GM12878 (cell line): ENCODE measurements around the gene RHBDF2. TPM values are rescaled to one million over a fixed set of nuclear protein-coding genes. Genes with fewer than 3 reads are reported as not detected.
A peak's percentile ranks its signal among the peaks of the same experiment; 100 is the strongest.

Experiments
- ATAC-seq: fragments of 200-7000 bp; cut with Tn5 transposase; 3 replicates; pipeline ENCODE4 v1.9.1; 2020; ENCODE audit warnings: mild to moderate bottlenecking, moderate library complexity
- BruUV-seq: library from RNA; stranded (reverse); fragments of 400-500 nt; replicated peaks from 2 replicates; lab custom pipeline; 2021; lab: Mats Ljungman, UMichigan
- CTCF ChIA-PET: fragments of 300-600 bp; sonication (Branson Sonifier 250); formaldehyde crosslinking; extraction: SDS; loops from one replicate; lab custom pipeline; 2021; ENCODE audit warnings: inconsistent platforms; lab: Yijun Ruan, JAX
- POLR2A ChIA-PET: fragments of 350-600 bp; formaldehyde crosslinking; extraction: SDS; loops from one replicate; lab custom pipeline; 2021; ENCODE audit warnings: inconsistent platforms; lab: Charles Lee
- RAD21 ChIA-PET: fragments of 300-600 bp; sonication (Branson Sonifier 250); formaldehyde crosslinking; loops from one replicate; lab custom pipeline; 2023; ENCODE audit warnings: antibody characterized with exemption; ENCODE audit not compliant: unreplicated experiment; lab: Charles Lee
- SMC1A ChIA-PET: fragments of 300-600 bp; sonication (Branson Sonifier 250); formaldehyde crosslinking; loops from one replicate; lab custom pipeline; 2023; ENCODE audit not compliant: unreplicated experiment, uncharacterized antibody; lab: Charles Lee
- DNase-seq: peaks from one replicate; pipeline ENCODE4 v3.0.0-alpha.2; 2011; ENCODE audit warnings: low read depth, low spot score
- FAIRE-seq: peaks from 3 replicates; lab custom pipeline; 2011; peaks lifted over from hg19 to GRCh38; lab: Jason Lieb, UNC
- H2AFZ ChIP-seq: 2 replicates; pipeline ENCODE4 v1.6.0; 2011; ENCODE audit warnings: low read depth, low read length, control low read depth; ENCODE audit not compliant: control insufficient read depth
- H3K27ac ChIP-seq: 2 replicates; pipeline ENCODE4 v1.5.1; 2011; ENCODE audit warnings: control low read depth; ENCODE audit not compliant: control insufficient read depth, insufficient read depth
- H3K27me3 ChIP-seq, 2 experiments: replicated peaks in 1 of 2; 2 replicates each; pipeline versions ENCODE4 v1.6.0 to v1.6.1; 2011; ENCODE audit warnings: low read length in 1 of 2; ENCODE audit not compliant: control insufficient read depth in 2 of 2, insufficient read depth in 2 of 2
- H3K36me3 ChIP-seq, 2 experiments: 2 replicates each; pipeline ENCODE4 v1.5.1; 2011; ENCODE audit warnings: low read length in 1 of 2; ENCODE audit not compliant: control insufficient read depth in 2 of 2, insufficient read depth in 2 of 2
- H3K4me1 ChIP-seq: 2 replicates; pipeline ENCODE4 v1.6.1; 2011; ENCODE audit warnings: mild to moderate bottlenecking, low read length, moderate library complexity, mixed read lengths; ENCODE audit not compliant: control insufficient read depth, insufficient read depth
- H3K4me2 ChIP-seq: 2 replicates; pipeline ENCODE4 v1.6.0; 2011; ENCODE audit warnings: control low read depth; ENCODE audit not compliant: control insufficient read depth, insufficient read depth
- H3K4me3 ChIP-seq: fragments of 200-600 bp; sonication (generic); 2 replicates; pipeline ENCODE4 v1.5.1; 2016
- H3K79me2 ChIP-seq: 2 replicates; pipeline ENCODE4 v1.6.0; 2011; ENCODE audit warnings: low read length; ENCODE audit not compliant: control insufficient read depth, insufficient read depth
- H3K9ac ChIP-seq: 2 replicates; pipeline ENCODE4 v1.8.0; 2011; ENCODE audit warnings: low read length, control low read depth, mixed read lengths; ENCODE audit not compliant: control insufficient read depth, insufficient read depth
- H3K9me3 ChIP-seq: replicated peaks from 3 replicates; pipeline ENCODE4 v1.5.1; 2011; ENCODE audit warnings: mild to moderate bottlenecking, low read length; ENCODE audit not compliant: control insufficient read depth, insufficient read depth
- H4K20me1 ChIP-seq: 2 replicates; pipeline ENCODE4 v1.6.0; 2011; ENCODE audit not compliant: control insufficient read depth, insufficient read depth
- BACH1 ChIP-seq: fragments of 450-650 bp; IDR thresholded peaks from 2 replicates; pipeline ENCODE4 v1.6.1; 2017; ENCODE audit warnings: mild to moderate bottlenecking, borderline replicate concordance
- BCL11A ChIP-seq: IDR thresholded peaks from 2 replicates; pipeline ENCODE4 v1.6.1; 2011; ENCODE audit warnings: low read depth, low read length
- HDGF ChIP-seq: fragments of 450-650 bp; IDR thresholded peaks from 2 replicates; pipeline ENCODE4 v1.6.1; 2016; ENCODE audit warnings: antibody characterized with exemption
- LARP7 ChIP-seq: fragments of 450-650 bp; IDR thresholded peaks from 2 replicates; pipeline ENCODE4 v1.6.1; 2017; ENCODE audit warnings: mild to moderate bottlenecking
- MEF2A ChIP-seq: IDR thresholded peaks from 2 replicates; pipeline ENCODE4 v1.6.1; 2011; ENCODE audit warnings: low read depth, mild to moderate bottlenecking, low read length, moderate library complexity; ENCODE audit not compliant: insufficient read depth
- MYB ChIP-seq: fragments of 150-350 bp; IDR thresholded peaks from 2 replicates; pipeline ENCODE4 v1.6.1; 2014; ENCODE audit warnings: mild to moderate bottlenecking, low read depth, low read length, borderline replicate concordance
- NFIC ChIP-seq: IDR thresholded peaks from 2 replicates; pipeline ENCODE4 v1.6.1; 2012; ENCODE audit warnings: low read depth, mild to moderate bottlenecking, inconsistent platforms, low read length, moderate library complexity
- PAX8 ChIP-seq: fragments of 450-650 bp; IDR thresholded peaks from 2 replicates; pipeline ENCODE4 v1.6.1; 2017; ENCODE audit warnings: mild to moderate bottlenecking, moderate library complexity
- POLR2AphosphoS2 ChIP-seq: IDR thresholded peaks from 2 replicates; pipeline ENCODE4 v1.6.1; 2011; ENCODE audit warnings: low read depth, mild to moderate bottlenecking, low read length, improper control_type of control experiment, moderate library complexity
- RAD21 ChIP-seq: IDR thresholded peaks from 2 replicates; pipeline ENCODE4 v1.6.1; 2011; ENCODE audit warnings: mild to moderate bottlenecking, low read depth, low read length, moderate library complexity; ENCODE audit not compliant: insufficient read depth
- RBBP5 ChIP-seq: fragments of 200-600 bp; sonication (generic); conservative IDR thresholded peaks from 2 replicates; pipeline ENCODE4 v1.6.1; 2016
- RUNX3 ChIP-seq: IDR thresholded peaks from 2 replicates; pipeline ENCODE4 v1.6.1; 2012; ENCODE audit warnings: low read length, inconsistent platforms
- SRF ChIP-seq, 2 experiments: IDR thresholded peaks; 2 replicates each; pipeline ENCODE4 v1.6.1; 2011; ENCODE audit warnings: low read depth in 2 of 2, low read length in 2 of 2, mild to moderate bottlenecking in 1 of 2, moderate library complexity in 1 of 2
- SUPT20H ChIP-seq: IDR thresholded peaks from 2 replicates; pipeline ENCODE4 v1.6.1; 2011; ENCODE audit warnings: low read depth, mild to moderate bottlenecking, low read length, moderate library complexity, borderline replicate concordance; ENCODE audit not compliant: control insufficient read depth
- WGBS: methylation state at CpG from one replicate; pipeline ENCODE4 v1.1.6; 2016; ENCODE audit warnings: low lambda C conversion rate; ENCODE audit not compliant: insufficient replicate concordance, insufficient coverage; ENCODE audit errors: missing lambda C conversion rate; 5-methylcytosine and 5-hydroxymethylcytosine counted together
- in situ Hi-C: fragments of 300-500 bp; cut with MboI; formaldehyde crosslinking; loops from 9 replicates; pipeline ENCODE4 v1.14.3; 2018; ENCODE audit warnings: mixed read lengths
- intact Hi-C: fragments of 100-400 bp; cut with micrococcal nuclease; formaldehyde crosslinking; loops from one replicate; pipeline ENCODE4 v1.14.2; 2022; ENCODE audit not compliant: unreplicated experiment
- polyA plus RNA-seq, 11 experiments: library from polyadenylated mRNA; depleted of rRNA in 4 of 11; unstranded in 6 of 11; stranded (reverse) in 5 of 11; fragments of >200 nt; fragmentation: Nextera tagmentation in 4 of 11; fragmentation: Illumina TruSeq in 1 of 11; extraction: Ambion mirVana in 4 of 11; extraction: Trizol in 1 of 11; gene quantifications; 1 replicate in 1 of 11; 2 replicates in 10 of 11; pipeline versions ENCODE4 v1.2.1 to v1.2.3, GENCODE V29; 2011 to 2016; ENCODE audit warnings: inconsistent platforms in 2 of 11, missing spikeins in 2 of 11, low read depth in 1 of 11
- total RNA-seq, 4 experiments: library from RNA; depleted of rRNA in 3 of 4; stranded (reverse); fragments of >200 nt in 3 of 4; fragmentation: Illumina TruSeq in 1 of 4; extraction: Trizol in 1 of 4; gene quantifications; 2 replicates each; pipeline versions ENCODE4 v1.2.1 to v1.2.3, GENCODE V29; 2013 to 2021
- TF ChIP-seq, protein P1 (sequence below): fragments of 450-650 bp; IDR thresholded peaks from 2 replicates; pipeline ENCODE4 v1.6.1; 2016; ENCODE audit warnings: mild to moderate bottlenecking, moderate library complexity, borderline replicate concordance
- TF ChIP-seq, protein P2 (sequence below): fragments of 450-650 bp; IDR thresholded peaks from 2 replicates; pipeline ENCODE4 v1.6.1; 2016; ENCODE audit warnings: mild to moderate bottlenecking

RHBDF2 gene
- total and polyA plus RNA-seq, 10 of the 15 experiments (the other 5 are each of a cell fraction or from before 2014, with no cell fraction given): 0.97 to 43.0 (median 18.7) TPM

DNA sequence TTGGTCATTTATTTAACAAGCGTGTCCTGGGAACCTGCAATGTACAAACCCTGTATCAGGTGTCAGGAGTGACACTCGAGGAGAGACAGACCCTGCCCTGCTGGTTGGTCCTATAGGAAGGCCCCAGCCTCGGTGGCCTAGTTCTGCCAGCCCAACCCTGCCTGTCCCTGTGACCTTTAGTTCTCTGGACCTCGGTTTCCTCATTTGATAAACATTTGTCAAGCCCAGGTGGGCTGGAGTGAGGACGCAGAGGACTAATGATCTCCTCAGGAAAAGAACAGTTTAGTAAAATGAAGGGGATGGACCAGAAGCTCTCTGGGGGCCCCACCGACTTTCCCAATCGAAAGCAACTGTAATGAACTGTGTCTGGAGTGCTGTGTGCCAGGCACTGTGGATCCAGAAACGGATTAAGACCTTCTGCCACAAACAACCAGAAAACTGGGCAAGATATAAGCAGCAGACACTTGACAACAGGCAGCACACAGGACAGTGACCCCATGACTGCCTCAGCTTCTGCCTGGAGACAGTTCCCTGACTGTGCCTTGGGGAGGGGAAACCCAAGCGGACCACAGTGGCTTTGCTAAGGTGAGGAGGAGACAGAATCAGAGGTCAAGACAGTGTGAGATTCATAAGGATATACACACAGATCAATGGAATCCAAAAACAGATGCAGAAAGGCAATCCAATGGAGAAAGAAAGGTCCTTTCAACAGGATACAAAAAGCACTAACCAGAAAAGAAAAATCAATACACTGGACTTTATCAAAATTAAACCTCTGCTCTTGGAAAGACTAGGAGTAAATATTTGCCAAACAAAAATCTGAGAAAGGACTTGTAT lies 47.4 kb upstream of the RHBDF2 start (continued):
- TF ChIP-seq, protein P1, sequence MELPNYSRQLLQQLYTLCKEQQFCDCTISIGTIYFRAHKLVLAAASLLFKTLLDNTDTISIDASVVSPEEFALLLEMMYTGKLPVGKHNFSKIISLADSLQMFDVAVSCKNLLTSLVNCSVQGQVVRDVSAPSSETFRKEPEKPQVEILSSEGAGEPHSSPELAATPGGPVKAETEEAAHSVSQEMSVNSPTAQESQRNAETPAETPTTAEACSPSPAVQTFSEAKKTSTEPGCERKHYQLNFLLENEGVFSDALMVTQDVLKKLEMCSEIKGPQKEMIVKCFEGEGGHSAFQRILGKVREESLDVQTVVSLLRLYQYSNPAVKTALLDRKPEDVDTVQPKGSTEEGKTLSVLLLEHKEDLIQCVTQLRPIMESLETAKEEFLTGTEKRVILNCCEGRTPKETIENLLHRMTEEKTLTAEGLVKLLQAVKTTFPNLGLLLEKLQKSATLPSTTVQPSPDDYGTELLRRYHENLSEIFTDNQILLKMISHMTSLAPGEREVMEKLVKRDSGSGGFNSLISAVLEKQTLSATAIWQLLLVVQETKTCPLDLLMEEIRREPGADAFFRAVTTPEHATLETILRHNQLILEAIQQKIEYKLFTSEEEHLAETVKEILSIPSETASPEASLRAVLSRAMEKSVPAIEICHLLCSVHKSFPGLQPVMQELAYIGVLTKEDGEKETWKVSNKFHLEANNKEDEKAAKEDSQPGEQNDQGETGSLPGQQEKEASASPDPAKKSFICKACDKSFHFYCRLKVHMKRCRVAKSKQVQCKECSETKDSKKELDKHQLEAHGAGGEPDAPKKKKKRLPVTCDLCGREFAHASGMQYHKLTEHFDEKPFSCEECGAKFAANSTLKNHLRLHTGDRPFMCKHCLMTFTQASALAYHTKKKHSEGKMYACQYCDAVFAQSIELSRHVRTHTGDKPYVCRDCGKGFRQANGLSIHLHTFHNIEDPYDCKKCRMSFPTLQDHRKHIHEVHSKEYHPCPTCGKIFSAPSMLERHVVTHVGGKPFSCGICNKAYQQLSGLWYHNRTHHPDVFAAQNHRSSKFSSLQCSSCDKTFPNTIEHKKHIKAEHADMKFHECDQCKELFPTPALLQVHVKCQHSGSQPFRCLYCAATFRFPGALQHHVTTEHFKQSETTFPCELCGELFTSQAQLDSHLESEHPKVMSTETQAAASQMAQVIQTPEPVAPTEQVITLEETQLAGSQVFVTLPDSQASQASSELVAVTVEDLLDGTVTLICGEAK: no peak
- TF ChIP-seq, all 136 proteins: peak for 2

DNA sequence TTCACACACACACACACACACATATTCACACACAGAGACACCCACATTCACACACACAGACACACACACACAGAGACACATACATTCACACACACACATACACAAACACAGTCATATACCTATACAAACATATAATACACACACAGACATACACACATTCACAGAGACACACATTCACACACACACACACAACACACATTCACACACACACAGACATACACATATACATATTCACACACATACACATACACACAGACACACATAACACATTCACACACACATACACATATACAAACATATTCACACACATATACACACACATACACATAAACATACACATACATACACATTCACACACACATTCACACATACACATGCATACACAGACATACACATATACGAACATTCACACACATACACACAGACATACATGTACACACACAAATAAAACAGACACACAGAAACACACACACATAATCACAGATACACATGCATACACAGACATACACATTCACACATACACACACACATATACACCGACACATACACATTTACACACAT lies 46.5 kb upstream of the RHBDF2 start:
- Histone ChIP-seq H4K20me1 (no peaks in the 10 kb centered on the region), H3K27me3 (peaks cover 0 to 3% of the 10 kb centered on the region in 2 experiments; a peak in 3 of 4 replicates), H3K79me2 (no peaks in the 10 kb centered on the region), H3K9me3 (no peaks in the 10 kb centered on the region), H2AFZ (no peak overlapping the region), H3K4me3 (no peak overlapping the region), H3K36me3 (no peaks in the 10 kb centered on the region; a peak in 1 of 4 replicates), H3K9ac (no peak overlapping the region), H3K4me1 (no peaks in the 10 kb centered on the region; the same call in 1 of the 2 replicates), H3K27ac (no peak overlapping the region), H3K4me2 (no peak overlapping the region)
- ChIA-PET RAD21 (interaction anchor here (1.8 kb wide), 1 partner anchor 19 kb away, joined by 5 read pairs; no protein-coding TSS in a partner anchor), POLR2A (interaction anchor here (1.2 kb wide), 1 partner anchor 10 kb away, joined by 4 read pairs; no protein-coding TSS in a partner anchor), SMC1A (interaction anchor here (2.6 kb wide), 1 partner anchor 25 kb away, joined by 18 read pairs; no protein-coding TSS in a partner anchor), CTCF (interaction anchor here (0.6 to 4.7 kb wide), 9 partner anchors 10 to 382 kb away, joined by 3 to 36 read pairs (median 19); no protein-coding TSS in a partner anchor)
- BruUV-seq: no TSS peak
- DNase-seq (no peak), ATAC-seq (no peak), FAIRE-seq (peak; percentile 98)
- intact Hi-C loops (loop anchor here (1.0 to 2.0 kb wide), 2 partner anchors 24 to 83 kb away; no protein-coding TSS in a partner anchor), in situ Hi-C loops (no loop called here)
- WGBS: 0% methylated on average over 2 of the region's 2 CpGs
- TF ChIP-seq LARP7 (no peak), RAD21 (no peak), SUPT20H (no peak), POLR2AphosphoS2 (no peak), RBBP5 (no peak), NFIC (peak; percentile 34; the same call in 1 of the 2 replicates), BACH1 (no peak), MEF2A (no peak), HDGF (peak; percentile 93), PAX8 (no peak), MYB (no peak), SRF (IDR thresholded peaks at IDR 0.05; ENCODE audit: low read depth in 2 of 2, low read length in 2 of 2) (no peak), BCL11A (no peak), RUNX3 (no peak)
- TF ChIP-seq, protein P2, sequence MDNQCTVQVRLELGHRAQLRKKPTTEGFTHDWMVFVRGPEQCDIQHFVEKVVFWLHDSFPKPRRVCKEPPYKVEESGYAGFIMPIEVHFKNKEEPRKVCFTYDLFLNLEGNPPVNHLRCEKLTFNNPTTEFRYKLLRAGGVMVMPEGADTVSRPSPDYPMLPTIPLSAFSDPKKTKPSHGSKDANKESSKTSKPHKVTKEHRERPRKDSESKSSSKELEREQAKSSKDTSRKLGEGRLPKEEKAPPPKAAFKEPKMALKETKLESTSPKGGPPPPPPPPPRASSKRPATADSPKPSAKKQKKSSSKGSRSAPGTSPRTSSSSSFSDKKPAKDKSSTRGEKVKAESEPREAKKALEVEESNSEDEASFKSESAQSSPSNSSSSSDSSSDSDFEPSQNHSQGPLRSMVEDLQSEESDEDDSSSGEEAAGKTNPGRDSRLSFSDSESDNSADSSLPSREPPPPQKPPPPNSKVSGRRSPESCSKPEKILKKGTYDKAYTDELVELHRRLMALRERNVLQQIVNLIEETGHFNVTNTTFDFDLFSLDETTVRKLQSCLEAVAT: peak; percentile 46; the same call in 1 of the 2 replicates
